Measurements from ENCODE around the gene CNOT1. TPM values are rescaled to one million over a fixed set of nuclear protein-coding genes. Genes with fewer than 3 reads are reported as not detected.

The CNOT1 gene
- total RNA-seq, 1 experiment from 2014 or later = 328 TPM

- Histone ChIP-seq H3K9ac (ENCODE audit: extremely low read depth, insufficient read length, low read length) (no peak overlapping the region), H3K4me1 (ENCODE audit: insufficient read depth, low read length) (no peaks in the 10 kb centered on the region), H4K5ac (ENCODE audit: insufficient read length, low read depth, low read length) (no peak overlapping the region), H2BK5ac (ENCODE audit: insufficient read length, low read length) (no peak overlapping the region), H3T11ph (ENCODE audit: low read length) (no peak overlapping the region), H3K4ac (ENCODE audit: low read depth, low read length) (no peak overlapping the region), H3K14ac (ENCODE audit: insufficient read depth, low read length) (no peak overlapping the region), H3K23ac (ENCODE audit: insufficient read length, low read depth, low read length) (no peak overlapping the region), H2BK20ac (ENCODE audit: low read depth, low read length, poor library complexity, severe bottlenecking) (no peak overlapping the region), H3K79me1 (ENCODE audit: insufficient read depth, low read depth, low read length, poor library complexity, severe bottlenecking) (peaks cover 2% of the 10 kb centered on the region), H2BK120ac (ENCODE audit: low read depth, low read length, poor library complexity, severe bottlenecking) (no peak overlapping the region), H3K4me2 (ENCODE audit: insufficient read depth, insufficient read length, low read length) (no peak overlapping the region), H3K79me2 (ENCODE audit: insufficient read depth, low read length) (peaks cover 45% of the 10 kb centered on the region), H2AFZ (ENCODE audit: low read length) (no peak overlapping the region), H2BK15ac (ENCODE audit: low read depth, low read length) (no peak overlapping the region), H3K27ac (ENCODE audit: insufficient read length, low read depth, low read length) (no peak overlapping the region), H4K91ac (ENCODE audit: insufficient read length, low read depth, low read length) (no peak overlapping the region), H4K20me1 (ENCODE audit: control insufficient read depth, insufficient read depth, insufficient read length) (no peaks in the 10 kb centered on the region), H2BK12ac (ENCODE audit: insufficient read length, low read depth, low read length) (no peak overlapping the region), H2AK5ac (ENCODE audit: insufficient read length, low read length) (no peak overlapping the region), H3K27me3 (ENCODE audit: insufficient read depth, low read length) (no peaks in the 10 kb centered on the region), H3K56ac (ENCODE audit: insufficient read length, low read depth, low read length) (no peak overlapping the region), H3K9me3 (ENCODE audit: control insufficient read depth, low read depth, low read length) (no peaks in the 10 kb centered on the region), H3K23me2 (ENCODE audit: insufficient read length, low read depth, low read length, poor library complexity, severe bottlenecking) (no peaks in the 10 kb centered on the region), H4K8ac (replicated peaks; ENCODE audit: insufficient read length, low read depth, low read length) (no peak overlapping the region), H3K18ac (ENCODE audit: insufficient read length, low read depth, low read length) (no peak overlapping the region)
- Mint-ChIP-seq H3K9me3 (no peaks in the 10 kb centered on the region; a peak in 1 of 5 replicates), H3K36me3 (ENCODE audit: insufficient read depth in 1 of 3, low read depth in 3 of 3) (peaks cover 15 to 52% (median 49%) of the 10 kb centered on the region in 3 experiments; a peak in 6 of 7 replicates), H3K27me3 (ENCODE audit: low read depth) (no peaks in the 10 kb centered on the region), H3K4me3 (no peak overlapping the region), H3K27ac (no peak overlapping the region; a peak in 1 of 7 replicates), H3K4me1 (no peaks in the 10 kb centered on the region)
- no CpG with 5 or more reads among the region's 8 CpGs for WGBS (ENCODE audit: extremely low coverage, insufficient read length, low lambda C conversion rate)
- no peak for DNase-seq
- TF ChIP-seq, protein P1, sequence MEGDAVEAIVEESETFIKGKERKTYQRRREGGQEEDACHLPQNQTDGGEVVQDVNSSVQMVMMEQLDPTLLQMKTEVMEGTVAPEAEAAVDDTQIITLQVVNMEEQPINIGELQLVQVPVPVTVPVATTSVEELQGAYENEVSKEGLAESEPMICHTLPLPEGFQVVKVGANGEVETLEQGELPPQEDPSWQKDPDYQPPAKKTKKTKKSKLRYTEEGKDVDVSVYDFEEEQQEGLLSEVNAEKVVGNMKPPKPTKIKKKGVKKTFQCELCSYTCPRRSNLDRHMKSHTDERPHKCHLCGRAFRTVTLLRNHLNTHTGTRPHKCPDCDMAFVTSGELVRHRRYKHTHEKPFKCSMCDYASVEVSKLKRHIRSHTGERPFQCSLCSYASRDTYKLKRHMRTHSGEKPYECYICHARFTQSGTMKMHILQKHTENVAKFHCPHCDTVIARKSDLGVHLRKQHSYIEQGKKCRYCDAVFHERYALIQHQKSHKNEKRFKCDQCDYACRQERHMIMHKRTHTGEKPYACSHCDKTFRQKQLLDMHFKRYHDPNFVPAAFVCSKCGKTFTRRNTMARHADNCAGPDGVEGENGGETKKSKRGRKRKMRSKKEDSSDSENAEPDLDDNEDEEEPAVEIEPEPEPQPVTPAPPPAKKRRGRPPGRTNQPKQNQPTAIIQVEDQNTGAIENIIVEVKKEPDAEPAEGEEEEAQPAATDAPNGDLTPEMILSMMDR (conservative IDR thresholded peaks at IDR 0.05) = no peak
Observed at GRCh38 chr16:58608601-58609136, 21.0 kb downstream of the CNOT1 start.

Measured in H9 (cell line).